Right lobe of liver (tissue), 6 donors: ENCODE measurements around the gene USP28. TPM values are rescaled to one million over a fixed set of nuclear protein-coding genes. Genes with fewer than 3 reads are reported as not detected.
A peak's percentile ranks its signal among the peaks of the same experiment; 100 is the strongest.

ENCODE experiments used
- ATAC-seq, 4 donors: fragments of 200-7000 bp; cut with Tn5 transposase; one replicate each; pipeline ENCODE4 v1.9.1; 2020; ENCODE audit warnings: mild to moderate bottlenecking in 4 of 4, moderate library complexity in 4 of 4
- DNase-seq, 3 donors: peaks; one replicate each; pipeline ENCODE4 v3.0.0-alpha.2; 2020
- H3K27ac ChIP-seq, 3 donors: fragments of 200-600 bp; one replicate each; pipeline ENCODE4 v1.8.0; 2022
- H3K27me3 ChIP-seq, 2 donors: fragments of 200-600 bp; one replicate each; pipeline ENCODE4 v1.8.0; 2022
- H3K36me3 ChIP-seq, 4 donors: fragments of 200-600 bp; sonication (generic) in 1 of 4; one replicate each; pipeline versions ENCODE4 v1.5.1 to v1.8.0; 2017 to 2022; ENCODE audit warnings: control low read depth in 1 of 4
- H3K4me1 ChIP-seq, 4 donors: fragments of 200-600 bp; sonication (generic) in 1 of 4; one replicate each; pipeline versions ENCODE4 v1.5.1 to v1.8.0; 2017 to 2022; ENCODE audit warnings: control low read depth in 1 of 4
- H3K4me3 ChIP-seq, 3 donors: fragments of 200-600 bp; one replicate each; pipeline ENCODE4 v1.8.0; 2022
- H3K9me3 ChIP-seq, 4 donors: fragments of 200-600 bp; sonication (generic) in 1 of 4; one replicate each; pipeline versions ENCODE4 v1.5.1 to v1.8.0; 2017 to 2022; ENCODE audit warnings: control low read depth in 1 of 4
- POLR2A ChIP-seq: fragments of 450-650 bp; IDR thresholded peaks from one replicate; pipeline ENCODE4 v1.6.1; 2017; ENCODE audit warnings: antibody characterized with exemption, mild to moderate bottlenecking
- WGBS: methylation state at CpG from one replicate; pipeline ENCODE4 v1.1.6; 2018; ENCODE audit warnings: low coverage, low lambda C conversion rate; ENCODE audit not compliant: insufficient coverage; ENCODE audit errors: missing lambda C conversion rate; 5-methylcytosine and 5-hydroxymethylcytosine counted together
- intact Hi-C, 2 donors: fragments of 100-400 bp; cut with DNase I; formaldehyde crosslinking; loops; one replicate each; pipeline versions ENCODE4 v1.11.2 to v1.14.1; 2022
- total RNA-seq, 6 experiments: library from RNA; depleted of rRNA in 2 of 6; stranded (reverse); fragments of >200 nt in 2 of 6; fragmentation: NEBNext Ultra II Directional in 3 of 6; extraction: Animal tissue kit (Norgen Biotek cat#: 25700) in 3 of 6; gene quantifications; one replicate each; pipeline versions ENCODE4 v1.1.0 to v1.2.4, GENCODE V29; 2016 to 2023
- TF ChIP-seq, protein P1 (sequence below), 4 donors: fragments of 200-600 bp in 3 of 4; fragments of 450-650 bp in 1 of 4; IDR thresholded peaks; one replicate each; pipeline versions ENCODE4 v1.5.1 to v1.8.0; 2016 to 2022; ENCODE audit warnings: antibody characterized with exemption in 4 of 4, mild to moderate bottlenecking in 2 of 4
- donor health status: DM: no; HTN: yes; CAD: no.
- donor health status: DM: no; HTN: no; CAD: no.
- donor health status: DM: no; HTN: no; CAD: no.
- donor health status: DM: no; HTN: yes; CAD: no.
- donor health status: DM: no; HTN: yes; CAD: no.

USP28 gene
- total RNA-seq, 6 experiments from 2014 or later = 12.1 to 15.3 (median 14.4) TPM

DNA sequence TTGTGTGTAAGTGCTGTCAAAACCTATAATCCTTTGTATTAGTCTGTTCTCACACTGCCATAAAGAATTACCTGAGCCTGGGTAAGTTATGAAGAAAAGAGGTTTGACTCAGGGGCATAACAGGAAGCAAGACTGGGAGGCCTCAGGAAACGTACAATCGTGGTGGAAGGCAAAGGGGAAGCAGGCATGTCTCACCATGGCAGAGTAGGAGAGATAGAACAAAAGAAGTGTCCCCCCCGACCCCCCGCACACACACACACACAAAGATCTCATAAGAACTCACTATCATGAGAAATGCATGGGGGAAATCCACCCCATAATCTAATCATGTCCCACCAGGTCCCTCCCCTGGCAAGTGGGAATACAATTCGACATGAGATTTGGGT lies 2.3 kb upstream of the USP28 start:
- peaks cover 0 to 8% (median 2%) of the 10 kb centered on the region in 4 donors for H3K4me1 ChIP-seq
- intact Hi-C loops = no loop called here
- ATAC-seq (no peak), DNase-seq (no peak)
- no peaks in the 10 kb centered on the region for H3K27me3 ChIP-seq
- TF ChIP-seq, protein P1, sequence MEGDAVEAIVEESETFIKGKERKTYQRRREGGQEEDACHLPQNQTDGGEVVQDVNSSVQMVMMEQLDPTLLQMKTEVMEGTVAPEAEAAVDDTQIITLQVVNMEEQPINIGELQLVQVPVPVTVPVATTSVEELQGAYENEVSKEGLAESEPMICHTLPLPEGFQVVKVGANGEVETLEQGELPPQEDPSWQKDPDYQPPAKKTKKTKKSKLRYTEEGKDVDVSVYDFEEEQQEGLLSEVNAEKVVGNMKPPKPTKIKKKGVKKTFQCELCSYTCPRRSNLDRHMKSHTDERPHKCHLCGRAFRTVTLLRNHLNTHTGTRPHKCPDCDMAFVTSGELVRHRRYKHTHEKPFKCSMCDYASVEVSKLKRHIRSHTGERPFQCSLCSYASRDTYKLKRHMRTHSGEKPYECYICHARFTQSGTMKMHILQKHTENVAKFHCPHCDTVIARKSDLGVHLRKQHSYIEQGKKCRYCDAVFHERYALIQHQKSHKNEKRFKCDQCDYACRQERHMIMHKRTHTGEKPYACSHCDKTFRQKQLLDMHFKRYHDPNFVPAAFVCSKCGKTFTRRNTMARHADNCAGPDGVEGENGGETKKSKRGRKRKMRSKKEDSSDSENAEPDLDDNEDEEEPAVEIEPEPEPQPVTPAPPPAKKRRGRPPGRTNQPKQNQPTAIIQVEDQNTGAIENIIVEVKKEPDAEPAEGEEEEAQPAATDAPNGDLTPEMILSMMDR (IDR thresholded peaks at IDR 0.05) = no peak
- TF ChIP-seq POLR2A = no peak
- no peak overlapping the region for H3K27ac ChIP-seq
- no peaks in the 10 kb centered on the region for H3K9me3 ChIP-seq
- H3K4me3 ChIP-seq = no peak overlapping the region
- WGBS = 63% methylated on average over 5 of the region's 5 CpGs
- no peaks in the 10 kb centered on the region for H3K36me3 ChIP-seq

DNA sequence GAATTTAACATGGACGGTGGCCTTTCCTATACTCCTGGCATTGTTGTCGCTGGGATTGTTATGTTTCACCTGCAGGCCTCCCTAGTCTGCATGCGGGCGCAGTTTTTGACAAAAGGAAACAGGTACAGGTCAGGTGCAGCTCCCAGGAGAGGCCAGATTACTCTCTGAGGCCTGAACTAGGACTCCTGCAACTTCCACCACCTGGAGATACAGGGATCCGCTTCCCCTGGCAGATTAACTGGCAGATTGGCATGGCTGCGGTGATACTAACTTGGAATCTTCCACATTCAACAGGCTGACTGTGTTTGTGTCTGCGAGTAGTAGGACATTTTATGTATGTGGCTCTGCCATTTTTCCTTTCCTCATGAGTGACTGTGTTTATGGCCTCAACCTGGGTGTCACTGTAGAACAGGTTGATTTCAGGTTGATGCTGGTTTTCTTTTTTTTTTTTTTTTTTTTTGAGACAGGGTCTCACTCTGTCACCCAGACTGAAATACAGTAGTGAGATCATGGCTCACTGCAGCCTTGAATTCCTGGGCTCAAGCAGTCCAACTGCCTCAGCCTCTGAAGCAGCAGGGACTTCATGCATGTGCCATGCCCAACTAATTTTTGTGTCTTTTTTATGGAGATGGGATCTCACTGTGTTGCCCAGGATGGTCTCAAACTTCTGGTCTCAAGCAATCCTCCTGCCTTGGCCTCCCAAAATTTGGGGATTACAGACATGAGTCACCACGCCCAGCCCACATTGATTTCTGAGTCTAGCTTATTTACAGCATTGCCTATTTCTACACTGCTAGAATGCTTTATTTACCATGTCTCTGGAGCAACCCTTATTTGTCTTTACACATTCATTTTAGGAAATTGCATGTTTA lies 1.7 kb upstream of the USP28 start:
- Histone ChIP-seq H3K27ac (no peak overlapping the region), H3K9me3 (no peaks in the 10 kb centered on the region), H3K4me1 (peaks cover 0 to 8% (median 2%) of the 10 kb centered on the region in 4 donors), H3K36me3 (no peaks in the 10 kb centered on the region), H3K27me3 (no peaks in the 10 kb centered on the region), H3K4me3 (no peak overlapping the region)
- 88% methylated on average over 2 of the region's 8 CpGs for WGBS
- ATAC-seq (no peak), DNase-seq (no peak)
- TF ChIP-seq, protein P1 (IDR thresholded peaks at IDR 0.05) = no peak
- TF ChIP-seq POLR2A = no peak
- intact Hi-C loops = no loop called here

DNA sequence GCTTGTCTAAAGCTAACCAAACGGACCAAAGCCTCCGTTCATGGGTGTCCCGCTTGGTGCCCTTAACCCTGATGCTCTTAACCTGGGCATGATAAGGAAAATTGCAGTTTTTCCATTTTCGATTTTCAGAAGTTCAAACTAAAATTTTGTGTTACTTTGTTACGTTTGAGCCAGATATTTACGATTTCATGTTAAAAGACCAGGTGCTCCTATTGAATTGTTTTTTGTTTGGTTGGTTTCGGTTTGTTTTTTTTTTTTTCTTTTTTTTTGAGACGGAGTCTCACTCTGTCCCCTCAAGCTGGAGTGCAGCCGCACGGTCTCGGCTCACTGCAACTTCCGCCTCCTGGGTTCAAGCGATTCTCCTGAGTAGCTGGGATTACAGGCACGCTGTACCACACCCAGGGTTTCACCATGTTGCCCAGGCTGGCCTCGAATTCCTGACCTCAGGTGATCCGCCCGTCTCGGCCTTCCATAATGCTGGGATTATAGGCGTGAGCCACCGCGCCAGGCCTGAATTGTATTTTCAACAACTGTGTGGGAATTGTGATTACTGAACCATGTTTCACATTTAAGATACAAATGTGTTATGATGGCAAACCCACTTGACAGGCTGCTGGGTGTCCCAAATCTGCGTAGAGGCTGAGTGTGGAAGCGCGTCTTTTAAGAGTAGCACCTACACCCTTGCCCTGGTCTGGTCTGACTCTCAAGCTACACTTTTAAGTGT lies 864 bp upstream of the USP28 start:
- no peaks in the 10 kb centered on the region for H3K9me3 ChIP-seq
- no peak for DNase-seq
- peak overlapping the region; percentile 85 to 93 (median 92) for H3K27ac ChIP-seq
- no peaks in the 10 kb centered on the region for H3K36me3 ChIP-seq
- H3K4me3 ChIP-seq = peak overlapping the region; percentile 56 to 84 (median 69)
- WGBS = 55% methylated on average over 10 of the region's 24 CpGs
- H3K4me1 ChIP-seq = peaks cover 0 to 8% (median 2%) of the 10 kb centered on the region in 4 donors
- intact Hi-C loops = no loop called here
- H3K27me3 ChIP-seq = no peaks in the 10 kb centered on the region
- no peak for TF ChIP-seq POLR2A
- no peak for ATAC-seq

GRCh38 chr11:113874581-113875233 lies 665 bp downstream of the USP28 start:
- DNase-seq (no peak), ATAC-seq (peak; percentile 15 to 23 (median 16))
- 2% methylated on average over 17 of the region's 19 CpGs for WGBS
- no peaks in the 10 kb centered on the region for H3K27me3 ChIP-seq
- intact Hi-C loops = no loop called here
- TF ChIP-seq, protein P1 (IDR thresholded peaks at IDR 0.05) = no peak
- TF ChIP-seq POLR2A = no peak
- no peaks in the 10 kb centered on the region for H3K9me3 ChIP-seq
- H3K27ac ChIP-seq = peak overlapping the region; percentile 57 to 85 (median 70)
- H3K36me3 ChIP-seq = no peaks in the 10 kb centered on the region
- peaks cover 0 to 8% (median 2%) of the 10 kb centered on the region in 4 donors for H3K4me1 ChIP-seq
- peak overlapping the region; percentile 61 to 84 (median 69) for H3K4me3 ChIP-seq
